GM12874 (cell line): ENCODE data around the gene TANGO2.

Experiments used
- CTCF ChIP-seq: IDR thresholded peaks from 2 replicates; pipeline ENCODE4 v1.5.1; 2011; ENCODE audit warnings: low read depth, mild to moderate bottlenecking, control low read depth, low read length, moderate library complexity; ENCODE audit not compliant: insufficient read depth

TANGO2 gene

GRCh38 chr22:20019661-20020532 is 1.0 kb upstream of the TANGO2 start:
- no peak for TF ChIP-seq CTCF

- TF ChIP-seq CTCF, result no peak
Measured at GRCh38 chr22:20021196-20022181, 579 bp downstream of the TANGO2 start.

DNA sequence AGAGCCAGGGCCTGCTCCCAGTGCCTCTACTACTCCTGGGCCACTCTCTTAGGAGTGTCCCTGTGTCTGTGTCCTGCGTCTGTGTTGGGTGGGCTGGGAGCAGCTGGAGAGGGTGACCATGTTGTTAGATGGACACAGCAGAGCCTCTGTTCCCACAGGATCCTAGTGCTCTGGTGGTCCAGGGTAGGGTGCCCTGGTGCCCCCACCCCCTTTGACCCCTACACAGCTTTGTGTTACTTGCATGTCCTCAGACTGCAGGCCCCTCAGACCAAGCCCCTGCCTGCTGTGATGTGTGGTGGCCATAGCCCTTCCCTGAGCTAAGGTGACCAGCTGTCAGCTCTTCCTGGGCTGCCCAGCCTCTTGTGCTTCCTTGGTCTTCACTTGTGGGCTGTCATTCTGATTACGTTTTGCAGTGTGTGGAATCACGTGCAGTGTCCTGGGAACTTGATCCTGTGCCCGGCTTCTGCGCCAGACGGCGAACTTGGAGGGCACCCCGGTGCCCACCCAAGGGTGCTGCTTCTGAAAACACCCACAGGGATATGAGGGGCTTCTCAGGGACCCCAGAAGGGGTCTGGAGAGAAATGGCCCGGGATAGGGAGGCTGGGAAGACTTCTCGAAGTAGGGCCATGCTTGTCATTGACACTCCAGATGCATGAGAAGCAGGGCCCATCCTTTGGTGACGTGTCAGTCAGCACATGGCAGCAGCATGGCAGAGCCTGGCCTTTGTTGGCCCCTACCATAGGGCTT is 1.5 kb downstream of the TANGO2 start:
- no peak for TF ChIP-seq CTCF

DNA sequence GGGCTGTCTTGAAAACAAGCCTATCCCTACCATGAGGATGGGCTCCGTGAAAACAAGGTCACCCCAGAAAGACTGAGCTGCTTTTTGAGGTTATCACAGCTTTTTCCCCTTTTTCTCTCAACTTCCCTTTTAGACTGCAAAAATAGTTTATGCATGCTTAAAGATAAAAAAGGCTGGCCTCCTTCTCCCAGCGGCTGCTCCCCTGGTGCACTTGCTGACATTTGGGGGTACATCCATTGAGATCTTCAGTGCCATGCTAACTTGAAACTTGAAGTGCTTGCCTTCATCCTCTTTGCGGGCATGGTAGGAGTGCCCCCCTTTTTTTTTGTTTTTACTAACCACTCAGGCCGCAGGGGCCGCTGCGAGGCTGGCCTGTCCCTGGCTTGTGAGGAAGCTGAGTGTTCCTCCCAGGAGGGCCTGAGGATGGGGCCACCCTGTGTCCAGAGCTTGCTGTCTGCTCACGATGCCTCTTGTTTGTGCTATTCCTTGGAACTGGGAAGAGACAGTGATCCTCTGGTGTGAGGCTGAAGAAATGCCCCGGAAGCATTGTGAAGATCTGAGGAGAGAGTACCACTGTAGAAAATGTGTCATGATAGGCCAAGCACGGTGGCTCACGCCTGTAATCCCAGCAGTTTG is 2.2 kb downstream of the TANGO2 start:
- TF ChIP-seq CTCF, result no peak

GRCh38 chr22:20024225-20024624 is 3.3 kb downstream of the TANGO2 start:
- TF ChIP-seq CTCF, result no peak

DNA sequence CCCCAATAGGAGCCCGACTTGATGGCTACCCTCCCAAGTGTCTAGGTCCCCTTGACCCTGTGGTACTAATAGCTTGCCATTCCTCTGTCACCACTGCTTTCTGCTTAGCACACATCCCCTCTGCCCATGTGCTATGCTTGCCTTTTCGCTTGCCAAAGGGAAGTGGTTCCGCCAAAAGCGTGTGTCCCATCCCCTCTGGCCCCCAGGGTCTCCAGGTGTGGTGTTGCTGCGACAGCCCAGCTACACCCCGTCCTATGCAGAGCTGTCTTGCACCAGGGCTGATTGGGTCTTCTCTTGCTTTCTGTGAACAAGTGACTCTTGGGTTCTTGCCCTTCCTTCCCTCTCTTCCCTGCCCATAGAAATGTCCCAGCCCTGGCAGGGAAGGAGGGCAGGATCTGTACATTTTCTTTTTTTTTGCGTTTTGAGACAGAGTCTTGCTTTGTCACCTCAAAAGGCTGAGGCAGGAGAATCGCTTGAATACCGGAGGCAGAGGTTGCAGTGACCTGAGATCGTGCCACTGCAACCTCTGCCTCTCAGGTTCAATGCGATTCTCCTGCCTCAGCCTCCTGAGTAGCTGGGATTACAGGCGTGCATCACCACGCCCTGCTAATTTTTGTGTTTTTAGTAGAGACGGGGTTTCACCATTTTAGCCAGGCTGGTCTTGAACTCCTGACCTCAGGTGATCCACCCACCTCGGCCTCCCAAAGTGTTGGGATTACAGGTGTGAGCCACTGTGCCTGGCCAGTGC is 3.9 kb downstream of the TANGO2 start:
- no peak for TF ChIP-seq CTCF
